ENCODE measurements around the gene USHBP1.

USHBP1 gene

GRCh38 chr19:17259118-17259780 lies 5.3 kb downstream of the USHBP1 start:
- ChIA-PET CTCF (interaction anchor here (0.6 to 0.7 kb wide), 2 partner anchors 11 to 1020 kb away, joined by 3 to 5 read pairs; no protein-coding TSS in a partner anchor), POLR2A (ENCODE audit: low non-redundant PET) (no interaction called here)
- DNase-seq (ENCODE audit: low spot score): no peak
- no peak overlapping the region for H3K27ac ChIP-seq
- no peak for TF ChIP-seq CTCF (conservative IDR thresholded peaks at IDR 0.05; ENCODE audit: low read depth)

- DNase-seq (ENCODE audit: low spot score): no peak
- CTCF ChIA-PET: interaction anchor here (0.6 kb wide), 1 partner anchor 42 kb away, joined by 3 read pairs; no protein-coding TSS in a partner anchor
- POLR2A ChIA-PET (ENCODE audit: low non-redundant PET): interaction anchor here (0.6 kb wide), 1 partner anchor 22 kb away, joined by 3 read pairs; no protein-coding TSS in a partner anchor
- TF ChIP-seq CTCF (conservative IDR thresholded peaks at IDR 0.05; ENCODE audit: low read depth): no peak
- no peak overlapping the region for H3K27ac ChIP-seq
These were observed 8.4 kb downstream of the USHBP1 start for GRCh38 chr19:17256130-17256529.

GRCh38 chr19:17255150-17255621 lies 9.4 kb downstream of the USHBP1 start:
- POLR2A ChIA-PET (ENCODE audit: low non-redundant PET): interaction anchor here (1.0 kb wide), 1 partner anchor 15 kb away, joined by 3 read pairs; no protein-coding TSS in a partner anchor
- CTCF ChIA-PET: interaction anchor here (0.6 to 1.0 kb wide), 2 partner anchors 27 to 478 kb away, joined by 3 to 4 read pairs; no protein-coding TSS in a partner anchor
- no peak for TF ChIP-seq CTCF (conservative IDR thresholded peaks at IDR 0.05; ENCODE audit: low read depth)
- DNase-seq (ENCODE audit: low spot score): no peak
- peak overlapping the region; percentile 30 for H3K27ac ChIP-seq

GRCh38 chr19:17254636-17255035 lies 9.9 kb downstream of the USHBP1 start:
- ChIA-PET CTCF (interaction anchor here (1.0 kb wide), 1 partner anchor 28 kb away, joined by 3 read pairs; no protein-coding TSS in a partner anchor), POLR2A (ENCODE audit: low non-redundant PET) (interaction anchor here (1.0 kb wide), 1 partner anchor 14 kb away, joined by 3 read pairs; no protein-coding TSS in a partner anchor)
- peak overlapping the region; percentile 30 for H3K27ac ChIP-seq
- DNase-seq (ENCODE audit: low spot score): no peak
- no peak for TF ChIP-seq CTCF (conservative IDR thresholded peaks at IDR 0.05; ENCODE audit: low read depth)

GRCh38 chr19:17249887-17250548 lies 14.5 kb downstream of the USHBP1 start:
- TF ChIP-seq CTCF (conservative IDR thresholded peaks at IDR 0.05; ENCODE audit: low read depth): no peak
- DNase-seq (ENCODE audit: low spot score): no peak
- CTCF ChIA-PET: interaction anchor here (0.6 to 0.7 kb wide), 2 partner anchors 47 to 179 kb away, joined by 3 read pairs; no protein-coding TSS in a partner anchor
- POLR2A ChIA-PET (ENCODE audit: low non-redundant PET): interaction anchor here (0.6 kb wide), 1 partner anchor 170 kb away, joined by 3 read pairs; the partner anchor contains the start of gene MVB12A
- peak overlapping the region; percentile 89 for H3K27ac ChIP-seq

Measured in RWPE1 (cell line).